HG03196 (cell line): ENCODE data around the gene KCNK10.
"Not testable (repeated sequence)": the region's sequence is repeated elsewhere in the genome, so short reads cannot be mapped to it uniquely, and the experiment has no call there.

Experiments
- ATAC-seq: cut with Tn5 transposase; IDR thresholded peaks from one replicate; pipeline ENCODE4 v1.9.1; 2021; ENCODE audit not compliant: unreplicated experiment

KCNK10 gene

GRCh38 chr14:88272390-88273269 is 50.4 kb downstream of the KCNK10 start:
- no peak for ATAC-seq

GRCh38 chr14:88271205-88271604 is 51.9 kb downstream of the KCNK10 start:
- no peak for ATAC-seq

- no peak for ATAC-seq
Measured at GRCh38 chr14:88270776-88271175, 52.3 kb downstream of the KCNK10 start.

DNA sequence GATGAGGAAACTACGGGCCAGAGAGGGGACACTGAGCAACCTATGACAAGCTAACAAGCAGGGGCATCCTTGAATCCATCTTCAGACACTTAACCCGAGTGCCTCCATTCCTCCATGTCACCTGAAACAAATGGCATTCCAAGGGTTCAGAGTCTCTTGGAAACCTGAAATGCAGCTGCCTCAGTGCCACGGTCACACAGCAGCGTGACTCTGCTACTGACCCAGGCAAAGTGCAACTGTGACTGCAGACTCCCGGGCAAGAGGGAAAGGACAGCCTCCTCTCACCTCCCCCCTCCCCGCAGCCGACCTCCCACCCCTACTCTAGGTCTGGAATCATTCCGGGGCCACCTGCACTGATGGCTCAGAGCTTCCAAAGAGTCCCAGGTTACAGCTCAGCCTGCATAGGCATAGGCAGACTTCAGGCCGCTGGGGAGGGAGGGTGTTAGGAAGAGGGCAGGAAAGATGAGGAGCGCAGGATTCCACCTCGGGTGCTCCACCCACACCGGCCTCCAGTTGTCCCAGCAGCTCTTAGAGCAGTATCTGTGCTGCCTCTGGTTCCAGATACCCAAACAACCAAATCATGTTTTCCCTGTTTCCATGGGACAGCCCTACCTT is 53.2 kb downstream of the KCNK10 start:
- no peak for ATAC-seq

DNA sequence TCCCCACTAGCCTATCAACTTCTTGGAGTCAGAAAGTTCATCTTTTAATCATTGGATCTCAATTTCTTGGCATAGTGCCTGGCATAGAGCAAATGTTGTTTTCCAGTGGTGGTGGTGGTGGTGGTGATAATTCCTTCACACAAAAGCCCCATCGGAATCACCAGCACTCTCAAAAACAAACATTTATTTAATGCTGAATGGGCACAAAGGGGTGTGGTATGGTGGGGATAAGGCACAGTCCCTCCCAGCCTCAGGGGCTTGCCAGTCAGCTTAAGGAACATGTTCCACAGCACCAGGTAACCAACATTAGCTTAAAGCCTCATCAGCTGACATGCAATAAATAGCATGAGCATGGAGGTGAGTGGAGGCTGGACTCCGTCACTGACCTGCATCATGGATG is 56.6 kb downstream of the KCNK10 start:
- no peak for ATAC-seq

DNA sequence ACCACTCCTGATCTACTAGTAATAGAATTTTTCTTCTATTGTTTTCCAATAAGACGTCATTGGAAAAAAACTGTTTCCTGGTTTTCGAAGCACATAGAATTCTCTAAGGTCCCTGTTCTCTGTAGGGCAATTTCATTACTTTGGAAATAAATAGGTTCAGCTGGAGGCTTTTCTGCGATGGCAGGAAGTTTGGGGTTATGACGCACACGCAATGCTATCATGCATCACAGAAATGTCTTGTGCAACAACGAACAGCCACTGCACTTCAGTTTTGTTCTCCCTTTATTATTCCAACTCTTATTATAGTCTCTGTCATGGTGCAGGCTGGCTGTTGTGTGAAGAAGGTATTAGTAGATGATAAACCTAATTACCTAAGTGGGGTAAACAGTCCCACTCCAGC is 59.0 kb downstream of the KCNK10 start:
- ATAC-seq = no peak

- ATAC-seq = not testable (repeated sequence)
Measured at GRCh38 chr14:88261302-88261701, 61.8 kb downstream of the KCNK10 start.

GRCh38 chr14:88258021-88258420 is 65.0 kb downstream of the KCNK10 start:
- ATAC-seq = no peak

DNA sequence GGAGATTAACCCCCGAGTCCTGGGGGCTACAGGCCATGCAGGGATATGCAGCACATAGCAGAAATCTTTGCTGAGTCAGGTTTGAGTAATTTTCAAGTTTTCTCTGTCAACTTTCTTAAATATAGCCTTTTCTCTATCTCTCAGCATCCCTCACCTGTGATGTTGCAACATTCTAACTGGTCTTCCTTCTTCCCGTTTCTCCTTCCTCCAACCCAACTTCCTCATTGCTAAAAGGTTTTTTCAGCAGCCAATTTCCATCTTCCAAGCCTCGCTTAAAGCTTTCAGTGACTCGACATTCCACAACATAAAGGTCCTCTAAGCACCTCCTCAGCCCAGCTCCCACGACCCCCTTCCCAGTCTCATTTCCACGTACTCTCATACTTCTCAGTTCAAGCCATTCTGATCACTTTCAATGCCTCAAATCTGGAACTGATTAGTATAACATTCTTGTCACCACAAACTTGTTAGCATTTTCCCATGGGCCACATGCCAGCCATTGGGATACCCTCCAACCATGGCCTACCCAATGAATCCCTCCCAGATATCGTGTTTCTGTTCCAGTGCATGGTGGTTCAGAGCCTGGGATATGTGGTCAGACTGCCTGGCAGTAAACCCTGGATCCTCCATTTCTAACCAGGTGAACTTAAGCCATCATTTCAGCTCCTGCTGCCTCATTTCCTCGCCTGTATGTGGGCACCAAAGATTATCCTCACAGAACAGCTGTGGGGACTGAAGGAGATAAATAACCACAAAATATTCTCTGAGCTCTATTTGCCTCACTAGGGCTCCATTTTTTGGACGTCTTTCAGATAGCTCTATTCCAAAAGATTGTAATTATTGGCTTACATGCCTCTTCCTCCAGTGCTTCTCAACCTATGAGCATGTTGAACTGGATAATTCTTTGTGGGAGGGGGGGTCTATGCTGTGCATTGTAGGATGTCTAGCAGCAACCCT is 65.8 kb downstream of the KCNK10 start:
- ATAC-seq = no peak

DNA sequence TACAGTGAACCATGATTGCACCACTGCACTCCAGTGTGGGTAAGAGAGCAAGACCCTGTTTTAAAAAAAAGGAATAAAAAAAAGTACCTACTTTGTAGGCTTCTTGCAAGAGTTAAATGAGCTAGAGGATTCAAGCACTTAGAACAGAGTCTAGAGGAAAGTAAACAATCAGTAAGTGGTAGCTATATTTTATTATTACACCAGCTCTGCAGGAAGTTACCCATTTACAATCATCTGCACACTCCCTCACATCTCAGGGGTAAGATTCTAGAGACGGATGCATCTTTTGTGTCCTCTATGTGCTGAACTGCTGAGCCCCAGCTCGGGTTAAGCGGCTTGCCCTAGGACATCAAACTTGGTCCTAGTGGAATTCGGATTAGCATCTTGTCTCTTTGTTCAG is 67.3 kb downstream of the KCNK10 start:
- no peak for ATAC-seq

DNA sequence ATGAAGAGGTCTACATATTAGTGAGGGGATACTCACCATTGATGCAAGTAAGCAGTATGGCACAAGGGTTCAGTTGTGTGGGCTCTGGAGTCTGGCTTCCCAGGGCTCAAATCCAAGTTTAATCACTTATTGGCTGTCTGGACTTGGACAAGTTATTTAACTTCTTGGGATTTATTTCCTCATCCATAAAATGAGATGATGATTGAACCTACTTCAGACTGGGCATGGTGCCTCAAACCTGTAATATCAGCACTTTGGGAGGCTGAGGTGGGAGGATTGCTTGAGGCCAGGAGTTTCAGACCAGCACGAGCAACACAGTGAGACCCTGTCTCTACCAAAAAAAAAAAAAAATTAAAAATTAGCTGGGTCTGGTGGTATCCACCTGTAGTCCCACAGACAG is 67.9 kb downstream of the KCNK10 start:
- ATAC-seq = no peak

- ATAC-seq = no peak
Measured at GRCh38 chr14:88252498-88252897, 70.6 kb downstream of the KCNK10 start.

GRCh38 chr14:88251650-88252049 is 71.4 kb downstream of the KCNK10 start:
- no peak for ATAC-seq

GRCh38 chr14:88249266-88249665 is 73.8 kb downstream of the KCNK10 start:
- no peak for ATAC-seq

DNA sequence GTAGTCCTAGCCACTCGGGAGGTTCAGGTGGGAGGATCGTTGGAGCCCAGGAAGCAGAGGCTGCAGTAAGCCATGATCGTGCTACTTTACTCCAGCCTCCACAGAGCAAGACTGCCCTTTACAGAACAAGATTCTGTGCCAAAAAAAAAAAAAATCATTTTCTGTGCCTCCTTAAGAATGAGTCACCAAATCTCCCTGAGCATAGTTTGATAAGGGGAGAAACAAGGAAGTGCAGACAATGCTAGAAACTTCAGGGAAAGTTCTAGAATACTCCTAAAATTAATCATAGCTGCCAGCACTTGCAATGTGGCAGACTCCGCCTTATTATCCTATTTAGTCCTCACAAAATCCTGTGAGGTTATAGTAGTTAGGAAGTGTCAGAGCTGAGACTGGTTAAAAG is 74.5 kb downstream of the KCNK10 start:
- ATAC-seq = no peak

- ATAC-seq = no peak
Measured at GRCh38 chr14:88247228-88247627, 75.8 kb downstream of the KCNK10 start.

GRCh38 chr14:88245321-88245720 is 77.7 kb downstream of the KCNK10 start:
- no peak for ATAC-seq

GRCh38 chr14:88243946-88244345 is 79.1 kb downstream of the KCNK10 start:
- ATAC-seq = no peak

GRCh38 chr14:88242446-88242845 is 80.6 kb downstream of the KCNK10 start:
- ATAC-seq = no peak

GRCh38 chr14:88241810-88242209 is 81.3 kb downstream of the KCNK10 start:
- no peak for ATAC-seq

GRCh38 chr14:88234442-88234841 is 88.6 kb downstream of the KCNK10 start:
- ATAC-seq = no peak
